Stimulated activated CD8-positive, alpha-beta memory T cell treated with anti-CD3 and anti-CD28 coated beads, Interleukin-2, amount 100 ng/mL, for 1 hour (primary cell): ENCODE results near the gene CORO2A.

Experiments used
- DNase-seq, 2 donors: peaks; one replicate each; pipeline ENCODE4 v3.0.0-alpha.2; 2020; ENCODE audit warnings: low read depth in 2 of 2

Gene CORO2A

GRCh38 chr9:98192503-98193335 is at the start of gene CORO2A:
TSS of gene CORO2A (minus strand) at chr9:98192637. CDS start at chr9:98157660, 34,977 bp downstream.
- DNase-seq: peak; percentile 40 to 46

GRCh38 chr9:98241357-98242300 is 49.2 kb upstream of the CORO2A start:
- no peak for DNase-seq

GRCh38 chr9:98240475-98240874 is 48.0 kb upstream of the CORO2A start:
- no peak for DNase-seq

- DNase-seq: no peak
Measured at GRCh38 chr9:98236901-98237487, 44.6 kb upstream of the CORO2A start.

- no peak for DNase-seq
Measured at GRCh38 chr9:98235126-98235525, 42.7 kb upstream of the CORO2A start.

- DNase-seq: no peak
Measured at GRCh38 chr9:98234245-98234825, 41.9 kb upstream of the CORO2A start.

- no peak for DNase-seq
Measured at GRCh38 chr9:98232926-98233325, 40.5 kb upstream of the CORO2A start.

GRCh38 chr9:98231770-98232478 is 39.5 kb upstream of the CORO2A start:
- DNase-seq: no peak

GRCh38 chr9:98230789-98231188 is 38.4 kb upstream of the CORO2A start:
- DNase-seq: no peak

GRCh38 chr9:98230304-98230703 is 37.9 kb upstream of the CORO2A start:
- DNase-seq: no peak

GRCh38 chr9:98229620-98230019 is 37.2 kb upstream of the CORO2A start:
- DNase-seq: no peak

- DNase-seq: no peak
Measured at GRCh38 chr9:98229090-98229395, 36.6 kb upstream of the CORO2A start.

- DNase-seq: no peak
Measured at GRCh38 chr9:98228392-98229089, 36.1 kb upstream of the CORO2A start.

- no peak for DNase-seq
Measured at GRCh38 chr9:98227883-98228282, 35.4 kb upstream of the CORO2A start.

GRCh38 chr9:98226957-98227356 is 34.5 kb upstream of the CORO2A start:
- DNase-seq: no peak

GRCh38 chr9:98226516-98226915 is 34.1 kb upstream of the CORO2A start:
- DNase-seq: no peak

- no peak for DNase-seq
Measured at GRCh38 chr9:98225015-98225442, 32.6 kb upstream of the CORO2A start.

GRCh38 chr9:98222885-98223691 is 30.7 kb upstream of the CORO2A start:
- no peak for DNase-seq

GRCh38 chr9:98220911-98221310 is 28.5 kb upstream of the CORO2A start:
- DNase-seq: no peak
